ENCODE data around the gene GNAI1. TPM values are rescaled to one million over a fixed set of nuclear protein-coding genes. Genes with fewer than 3 reads are reported as not detected.

The GNAI1 gene
- total RNA-seq, 2 experiments from 2014 or later = not detected

- ChIA-PET POLR2A (no interaction called here), CTCF (no interaction called here)
- no peaks in the 10 kb centered on the region for H3K4me1 Mint-ChIP-seq
- H3K4me3 Mint-ChIP-seq = no peak overlapping the region
- no peaks in the 10 kb centered on the region for H3K27me3 Mint-ChIP-seq
- no peaks in the 10 kb centered on the region for H3K36me3 Mint-ChIP-seq (ENCODE audit: low read depth)
- DNase-seq = no peak
- H3K27ac Mint-ChIP-seq = no peak overlapping the region
- H3K9me3 Mint-ChIP-seq = peaks cover 5% of the 10 kb centered on the region
These were observed 108.8 kb downstream of the GNAI1 start for GRCh38 chr7:80243425-80243824.

- ChIA-PET POLR2A (no interaction called here), CTCF (no interaction called here)
- H3K4me3 Mint-ChIP-seq = no peak overlapping the region
- H3K27me3 Mint-ChIP-seq = no peaks in the 10 kb centered on the region
- no peaks in the 10 kb centered on the region for H3K36me3 Mint-ChIP-seq (ENCODE audit: low read depth)
- DNase-seq = no peak
- H3K9me3 Mint-ChIP-seq = peaks cover 5% of the 10 kb centered on the region
- no peak overlapping the region for H3K27ac Mint-ChIP-seq
- no peaks in the 10 kb centered on the region for H3K4me1 Mint-ChIP-seq
These were observed 109.7 kb downstream of the GNAI1 start for GRCh38 chr7:80244206-80244916.

DNA sequence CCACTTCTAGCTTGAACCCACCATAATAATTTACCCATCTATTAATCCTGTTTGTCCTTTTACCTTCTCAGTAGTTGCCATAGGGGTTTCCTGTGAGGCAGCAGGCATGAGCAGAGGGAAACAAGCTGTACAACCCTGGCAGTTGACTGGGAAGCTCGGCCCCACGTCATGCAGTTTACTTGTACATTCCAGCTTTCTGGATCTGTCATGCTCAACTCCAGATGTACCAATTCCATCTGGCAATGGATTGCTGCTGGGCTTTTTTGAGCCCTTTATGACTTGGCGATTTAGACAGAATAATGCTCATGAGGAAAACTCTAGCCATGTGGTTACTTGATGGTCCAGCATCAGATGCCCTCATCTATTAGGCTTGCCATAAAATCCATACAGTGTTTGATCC lies 112.5 kb downstream of the GNAI1 start:
- H3K4me1 Mint-ChIP-seq = no peaks in the 10 kb centered on the region
- DNase-seq = no peak
- no peaks in the 10 kb centered on the region for H3K27me3 Mint-ChIP-seq
- H3K36me3 Mint-ChIP-seq (ENCODE audit: low read depth) = no peaks in the 10 kb centered on the region
- ChIA-PET POLR2A (no interaction called here), CTCF (no interaction called here)
- H3K27ac Mint-ChIP-seq = no peak overlapping the region
- H3K9me3 Mint-ChIP-seq = peaks cover 5% of the 10 kb centered on the region
- no peak overlapping the region for H3K4me3 Mint-ChIP-seq

GRCh38 chr7:80247891-80248290 lies 113.3 kb downstream of the GNAI1 start:
- no peaks in the 10 kb centered on the region for H3K36me3 Mint-ChIP-seq (ENCODE audit: low read depth)
- no peaks in the 10 kb centered on the region for H3K4me1 Mint-ChIP-seq
- ChIA-PET CTCF (no interaction called here), POLR2A (no interaction called here)
- H3K9me3 Mint-ChIP-seq = peaks cover 7% of the 10 kb centered on the region
- no peak for DNase-seq
- no peak overlapping the region for H3K27ac Mint-ChIP-seq
- no peak overlapping the region for H3K4me3 Mint-ChIP-seq
- no peaks in the 10 kb centered on the region for H3K27me3 Mint-ChIP-seq

GRCh38 chr7:80249184-80249583 lies 114.6 kb downstream of the GNAI1 start:
- Mint-ChIP-seq H3K27me3 (no peaks in the 10 kb centered on the region), H3K4me1 (no peaks in the 10 kb centered on the region), H3K4me3 (no peak overlapping the region), H3K9me3 (peaks cover 7% of the 10 kb centered on the region), H3K36me3 (ENCODE audit: low read depth) (no peaks in the 10 kb centered on the region), H3K27ac (no peak overlapping the region)
- ChIA-PET POLR2A (no interaction called here), CTCF (no interaction called here)
- DNase-seq = no peak

DNA sequence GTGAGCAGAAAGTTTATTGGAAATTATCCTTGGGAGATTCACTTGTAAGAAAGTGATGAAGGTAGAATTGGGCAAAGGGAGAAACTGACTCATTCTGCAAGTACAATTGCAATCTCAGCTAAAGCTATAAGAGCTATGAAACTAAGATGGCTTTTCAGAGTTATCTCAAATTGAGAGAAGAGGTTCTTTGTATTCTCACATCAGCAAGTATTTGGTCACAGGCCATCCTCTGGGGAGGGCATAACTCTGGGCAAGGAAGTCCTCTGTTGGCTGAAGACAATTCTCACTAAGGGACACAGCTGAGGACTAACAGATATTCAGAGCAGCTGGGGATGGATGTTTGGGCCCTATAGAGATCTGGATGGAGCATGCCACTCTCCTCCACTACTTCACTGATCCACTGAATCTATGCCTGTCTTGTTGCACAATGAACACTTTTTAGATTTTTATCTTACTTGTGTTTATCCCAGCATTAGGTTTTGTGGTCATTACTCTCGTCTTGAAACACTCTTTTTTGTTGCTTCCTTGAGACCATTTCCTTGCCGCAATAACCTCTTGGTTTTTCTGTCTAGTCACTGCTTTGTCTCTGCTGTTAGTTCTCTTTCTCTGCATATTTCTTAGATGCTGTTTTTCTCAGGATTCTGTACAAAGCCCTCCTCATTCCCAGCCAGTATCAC lies 115.1 kb downstream of the GNAI1 start:
- Mint-ChIP-seq H3K36me3 (ENCODE audit: low read depth) (no peaks in the 10 kb centered on the region), H3K27ac (no peak overlapping the region), H3K27me3 (no peaks in the 10 kb centered on the region), H3K4me3 (no peak overlapping the region), H3K4me1 (no peaks in the 10 kb centered on the region), H3K9me3 (peaks cover 7% of the 10 kb centered on the region)
- ChIA-PET POLR2A (no interaction called here), CTCF (no interaction called here)
- DNase-seq = no peak

GRCh38 chr7:80253237-80253636 lies 118.6 kb downstream of the GNAI1 start:
- no peak for DNase-seq
- H3K4me1 Mint-ChIP-seq = no peaks in the 10 kb centered on the region
- H3K4me3 Mint-ChIP-seq = no peak overlapping the region
- H3K27ac Mint-ChIP-seq = no peak overlapping the region
- H3K9me3 Mint-ChIP-seq = peaks cover 10% of the 10 kb centered on the region
- POLR2A ChIA-PET = no interaction called here
- H3K27me3 Mint-ChIP-seq = no peaks in the 10 kb centered on the region
- no peaks in the 10 kb centered on the region for H3K36me3 Mint-ChIP-seq (ENCODE audit: low read depth)
- CTCF ChIA-PET = no interaction called here

GRCh38 chr7:80253653-80254052 lies 119.0 kb downstream of the GNAI1 start:
- ChIA-PET POLR2A (no interaction called here), CTCF (no interaction called here)
- Mint-ChIP-seq H3K27me3 (no peaks in the 10 kb centered on the region), H3K27ac (no peak overlapping the region), H3K9me3 (peaks cover 10% of the 10 kb centered on the region), H3K4me1 (no peaks in the 10 kb centered on the region), H3K4me3 (no peak overlapping the region), H3K36me3 (ENCODE audit: low read depth) (no peaks in the 10 kb centered on the region)
- DNase-seq = no peak

DNA sequence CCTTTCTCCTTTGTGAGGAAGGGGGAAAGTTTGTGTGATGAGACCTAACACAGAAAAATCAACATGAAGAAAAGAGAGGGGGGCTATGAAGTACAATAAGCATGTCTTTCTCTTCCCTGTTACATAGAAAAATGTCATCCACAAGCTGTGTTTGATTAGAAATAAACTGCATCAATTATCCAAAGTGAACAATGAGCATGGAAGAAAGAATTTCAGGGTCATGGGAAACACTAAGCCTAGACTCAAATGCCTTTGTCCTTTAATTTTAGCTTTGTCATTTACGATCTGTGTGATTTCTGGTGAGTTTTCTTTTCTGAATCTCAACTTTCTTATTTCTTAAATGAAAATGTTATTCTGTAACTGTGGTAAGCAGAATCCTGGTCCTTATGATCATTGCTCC lies 121.0 kb downstream of the GNAI1 start:
- Mint-ChIP-seq H3K27me3 (no peaks in the 10 kb centered on the region), H3K9me3 (peaks cover 14% of the 10 kb centered on the region), H3K27ac (no peak overlapping the region), H3K4me3 (no peak overlapping the region), H3K4me1 (no peaks in the 10 kb centered on the region), H3K36me3 (ENCODE audit: low read depth) (no peaks in the 10 kb centered on the region)
- CTCF ChIA-PET = no interaction called here
- POLR2A ChIA-PET = no interaction called here
- no peak for DNase-seq

GRCh38 chr7:80257756-80258155 lies 123.1 kb downstream of the GNAI1 start:
- no peaks in the 10 kb centered on the region for H3K4me1 Mint-ChIP-seq
- POLR2A ChIA-PET = no interaction called here
- no peaks in the 10 kb centered on the region for H3K27me3 Mint-ChIP-seq

GRCh38 chr7:80260606-80261005 lies 126.0 kb downstream of the GNAI1 start:
- peaks cover 10% of the 10 kb centered on the region for H3K9me3 Mint-ChIP-seq
- no peak overlapping the region for H3K27ac Mint-ChIP-seq

More at GRCh38 chr7:80257756-80258155, 123.1 kb downstream of the GNAI1 start:
- Mint-ChIP-seq H3K27ac (no peak overlapping the region), H3K36me3 (ENCODE audit: low read depth) (no peaks in the 10 kb centered on the region), H3K4me3 (no peak overlapping the region), H3K9me3 (peaks cover 8% of the 10 kb centered on the region)
- CTCF ChIA-PET = no interaction called here
- DNase-seq = no peak

DNA sequence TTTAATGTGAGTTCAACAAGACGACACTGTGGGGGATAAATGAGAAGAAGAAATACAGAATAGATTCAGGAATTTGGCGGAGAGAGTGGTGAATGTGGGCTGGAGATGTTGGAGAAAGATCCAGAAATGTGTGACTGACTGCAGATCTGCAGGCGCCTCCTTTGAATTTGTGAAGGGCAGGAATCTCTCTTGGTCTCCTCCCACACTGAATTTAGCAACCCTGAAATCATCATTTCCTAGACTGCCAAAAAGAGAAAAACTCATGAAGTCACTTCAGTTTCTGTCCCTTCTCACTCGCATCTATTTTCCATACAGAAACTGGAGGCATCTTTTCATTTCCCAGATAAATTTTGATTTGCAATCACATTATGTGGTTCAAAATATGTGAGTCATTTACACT lies 128.7 kb downstream of the GNAI1 start:
- H3K9me3 Mint-ChIP-seq = peaks cover 6% of the 10 kb centered on the region
- ChIA-PET CTCF (no interaction called here), POLR2A (no interaction called here)
- DNase-seq = no peak
- H3K4me1 Mint-ChIP-seq = no peaks in the 10 kb centered on the region
- H3K27me3 Mint-ChIP-seq = no peaks in the 10 kb centered on the region
- no peak overlapping the region for H3K4me3 Mint-ChIP-seq
- no peak overlapping the region for H3K27ac Mint-ChIP-seq
- no peaks in the 10 kb centered on the region for H3K36me3 Mint-ChIP-seq (ENCODE audit: low read depth)

More at GRCh38 chr7:80260606-80261005, 126.0 kb downstream of the GNAI1 start:
- no peaks in the 10 kb centered on the region for H3K36me3 Mint-ChIP-seq (ENCODE audit: low read depth)
- H3K4me1 Mint-ChIP-seq = no peaks in the 10 kb centered on the region
- H3K27me3 Mint-ChIP-seq = no peaks in the 10 kb centered on the region
- no peak for DNase-seq
- CTCF ChIA-PET = no interaction called here
- no peak overlapping the region for H3K4me3 Mint-ChIP-seq
- POLR2A ChIA-PET = no interaction called here

DNA sequence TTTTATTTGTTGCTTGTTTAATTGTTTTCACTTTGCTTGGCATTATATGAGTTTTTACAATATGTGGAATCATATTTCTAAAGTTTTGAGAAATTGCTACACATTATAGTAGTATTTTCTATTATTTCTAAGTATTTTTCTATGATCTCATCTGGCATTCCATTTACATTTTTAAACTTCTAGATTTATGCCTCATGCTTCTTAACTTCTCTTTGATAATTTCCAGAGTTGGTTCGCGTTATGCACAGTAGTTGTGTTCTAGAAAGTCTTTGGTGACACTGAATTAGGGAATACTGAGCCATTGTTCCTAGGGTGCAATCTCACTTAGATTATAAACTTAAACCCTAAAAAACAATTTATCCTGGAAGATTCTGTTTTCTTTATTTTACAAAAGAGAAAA lies 129.2 kb downstream of the GNAI1 start:
- H3K36me3 Mint-ChIP-seq (ENCODE audit: low read depth) = no peaks in the 10 kb centered on the region
- no peak overlapping the region for H3K27ac Mint-ChIP-seq
- H3K4me1 Mint-ChIP-seq = no peaks in the 10 kb centered on the region
- DNase-seq = no peak
- ChIA-PET POLR2A (no interaction called here), CTCF (no interaction called here)
- peaks cover 6% of the 10 kb centered on the region for H3K9me3 Mint-ChIP-seq
- H3K4me3 Mint-ChIP-seq = no peak overlapping the region
- no peaks in the 10 kb centered on the region for H3K27me3 Mint-ChIP-seq

GRCh38 chr7:80264769-80265495 lies 130.3 kb downstream of the GNAI1 start:
- Mint-ChIP-seq H3K4me3 (no peak overlapping the region), H3K9me3 (peaks cover 2% of the 10 kb centered on the region), H3K27ac (no peak overlapping the region), H3K4me1 (no peaks in the 10 kb centered on the region), H3K36me3 (ENCODE audit: low read depth) (no peaks in the 10 kb centered on the region), H3K27me3 (no peaks in the 10 kb centered on the region)
- no peak for DNase-seq
- CTCF ChIA-PET = no interaction called here
- POLR2A ChIA-PET = no interaction called here
